Colonic mucosa (tissue), 4 donors: ENCODE results near the gene DNAH3. TPM values are rescaled to one million over a fixed set of nuclear protein-coding genes. Genes with fewer than 3 reads are reported as not detected.

Source experiments
- DNase-seq: peaks from one replicate; pipeline ENCODE4 v3.0.0-alpha.2; 2020
- H3K27ac ChIP-seq: fragments of 200-600 bp; one replicate; pipeline ENCODE4 v1.8.0; 2021
- H3K27me3 ChIP-seq: fragments of 200-600 bp; one replicate; pipeline ENCODE4 v1.8.0; 2021
- H3K36me3 ChIP-seq: fragments of 200-600 bp; one replicate; pipeline ENCODE4 v1.8.0; 2021
- H3K4me1 ChIP-seq: fragments of 200-600 bp; one replicate; pipeline ENCODE4 v1.8.0; 2021; ENCODE audit warnings: mild to moderate bottlenecking
- H3K4me3 ChIP-seq: fragments of 200-600 bp; one replicate; pipeline ENCODE4 v1.8.0; 2021
- H3K9ac ChIP-seq, 2 donors: one replicate each; pipeline ENCODE4 v1.7.0; 2013; ENCODE audit warnings: control low read depth in 2 of 2, low read depth in 2 of 2, low read length in 2 of 2
- H3K9me3 ChIP-seq: fragments of 200-600 bp; one replicate; pipeline ENCODE4 v1.8.0; 2021
- CTCF ChIP-seq: fragments of 200-600 bp; IDR thresholded peaks from one replicate; pipeline ENCODE4 v1.8.0; 2022; ENCODE audit warnings: antibody characterized with exemption, mild to moderate bottlenecking
- intact Hi-C: fragments of 100-400 bp; cut with DNase I; formaldehyde crosslinking; loops from one replicate; pipeline ENCODE4 v1.14.1; 2022
- total RNA-seq, 2 donors: library from RNA; stranded (reverse); fragmentation: NEBNext Ultra II Directional in 1 of 2; extraction: Animal tissue kit (Norgen Biotek cat#: 25700) in 1 of 2; gene quantifications; one replicate each; pipeline ENCODE4 v1.2.1, GENCODE V29; 2021
- donor health status: healthy.
- donor health status: DM: no; HTN: no; CAD: no.
- donor health status: DM: no; HTN: no; CAD: no.

Gene DNAH3
- total RNA-seq, 2 donors from 2014 or later, result 4.2 to 5.1 TPM

DNA sequence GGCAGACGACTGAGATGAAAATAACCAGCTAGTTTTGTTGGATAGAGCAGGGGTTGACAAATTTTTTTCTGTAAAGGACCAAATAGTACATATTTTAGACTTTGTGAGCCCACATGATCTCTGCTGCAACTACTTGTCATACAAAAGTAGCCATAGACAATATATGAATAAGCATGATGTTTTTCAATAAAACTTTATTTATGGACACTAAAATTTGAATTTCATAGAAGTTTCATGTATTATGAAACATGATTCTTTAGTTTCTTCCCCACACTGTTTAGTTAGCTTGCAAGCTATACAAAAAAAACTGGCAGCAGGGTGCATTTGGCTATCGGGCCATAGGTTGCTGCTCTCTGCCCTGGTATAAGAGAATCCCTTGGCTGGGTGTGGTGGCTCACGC is 193.5 kb downstream of the DNAH3 start:
- Histone ChIP-seq H3K27ac (no peak overlapping the region), H3K9me3 (no peaks in the 10 kb centered on the region), H3K9ac (no peak overlapping the region), H3K27me3 (no peaks in the 10 kb centered on the region), H3K36me3 (no peaks in the 10 kb centered on the region), H3K4me1 (no peaks in the 10 kb centered on the region), H3K4me3 (no peak overlapping the region)
- no peak for TF ChIP-seq CTCF
- intact Hi-C loops, result no loop called here
- DNase-seq, result no peak

- H3K36me3 ChIP-seq, result no peaks in the 10 kb centered on the region
- DNase-seq, result no peak
- no peak for TF ChIP-seq CTCF
- H3K4me1 ChIP-seq, result no peaks in the 10 kb centered on the region
- H3K4me3 ChIP-seq, result no peak overlapping the region
- H3K27ac ChIP-seq, result no peak overlapping the region
- no peaks in the 10 kb centered on the region for H3K27me3 ChIP-seq
- no peak overlapping the region for H3K9ac ChIP-seq
- intact Hi-C loops, result no loop called here
- H3K9me3 ChIP-seq, result no peaks in the 10 kb centered on the region
Observed at GRCh38 chr16:20956319-20956718, 194.3 kb downstream of the DNAH3 start.

GRCh38 chr16:20954574-20954973 is 196.1 kb downstream of the DNAH3 start:
- H3K9me3 ChIP-seq, result no peaks in the 10 kb centered on the region
- no peak for DNase-seq
- TF ChIP-seq CTCF, result no peak
- intact Hi-C loops, result no loop called here
- H3K4me3 ChIP-seq, result no peak overlapping the region
- no peak overlapping the region for H3K9ac ChIP-seq
- H3K27me3 ChIP-seq, result no peaks in the 10 kb centered on the region
- no peaks in the 10 kb centered on the region for H3K4me1 ChIP-seq
- no peaks in the 10 kb centered on the region for H3K36me3 ChIP-seq
- H3K27ac ChIP-seq, result no peak overlapping the region

DNA sequence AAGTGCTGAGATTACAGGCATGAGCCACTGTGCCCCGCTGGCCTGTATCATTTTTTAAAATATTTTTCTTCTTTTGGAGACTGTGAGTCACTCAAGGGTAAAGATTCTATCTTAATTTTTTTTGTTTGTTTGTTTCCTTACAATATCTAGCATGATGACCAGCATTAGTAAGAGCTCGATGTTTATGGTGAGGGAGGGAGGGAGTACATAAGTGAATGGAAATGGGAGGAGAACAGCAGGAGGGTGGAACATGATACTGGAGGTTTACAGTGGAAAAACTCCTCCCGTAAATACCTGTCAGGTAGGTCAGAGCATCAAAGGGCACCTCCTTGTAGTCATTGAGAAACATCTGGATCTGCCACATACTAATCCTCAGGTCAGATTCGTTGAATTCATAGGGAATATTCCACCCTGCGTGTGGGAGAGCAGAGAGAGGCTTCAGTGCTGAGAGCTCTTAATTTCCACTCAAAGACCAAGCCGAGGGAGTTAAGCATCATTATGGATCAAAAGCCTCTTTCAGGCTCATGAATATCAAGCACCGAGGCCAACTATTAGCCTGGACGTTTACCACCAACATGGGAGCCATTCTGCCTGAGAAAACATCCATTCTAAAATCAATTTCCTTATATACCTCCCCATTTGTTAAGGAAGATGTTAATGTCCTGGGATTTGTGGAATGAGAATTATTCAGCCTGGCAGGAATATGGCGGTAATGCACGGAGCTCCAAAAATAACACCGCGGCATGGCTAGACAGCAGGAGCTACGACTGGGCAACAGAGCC is 198.3 kb downstream of the DNAH3 start:
- H3K4me1 ChIP-seq, result no peaks in the 10 kb centered on the region
- no peaks in the 10 kb centered on the region for H3K36me3 ChIP-seq
- intact Hi-C loops, result no loop called here
- no peaks in the 10 kb centered on the region for H3K9me3 ChIP-seq
- no peak overlapping the region for H3K4me3 ChIP-seq
- no peak overlapping the region for H3K9ac ChIP-seq
- H3K27me3 ChIP-seq, result no peaks in the 10 kb centered on the region
- DNase-seq, result no peak
- H3K27ac ChIP-seq, result no peak overlapping the region
- no peak for TF ChIP-seq CTCF

GRCh38 chr16:20950294-20950693 is 200.4 kb downstream of the DNAH3 start:
- no peak for TF ChIP-seq CTCF
- H3K4me3 ChIP-seq, result no peak overlapping the region
- DNase-seq, result no peak
- H3K27me3 ChIP-seq, result no peaks in the 10 kb centered on the region
- no peak overlapping the region for H3K9ac ChIP-seq
- no peaks in the 10 kb centered on the region for H3K4me1 ChIP-seq
- intact Hi-C loops, result no loop called here
- no peak overlapping the region for H3K27ac ChIP-seq
- no peaks in the 10 kb centered on the region for H3K36me3 ChIP-seq
- H3K9me3 ChIP-seq, result no peaks in the 10 kb centered on the region
